ENCODE measurements around the gene PPP6R2. TPM values are rescaled to one million over a fixed set of nuclear protein-coding genes. Genes with fewer than 3 reads are reported as not detected.

Gene PPP6R2
- total RNA-seq, 2 experiments from 2014 or later: 62.3 to 64.5 TPM

- Histone ChIP-seq H3K36me3 (ENCODE audit: insufficient read depth, low read length) (peaks cover 97% of the 10 kb centered on the region), H3K4me1 (ENCODE audit: insufficient read depth, low read length, poor library complexity, severe bottlenecking) (no peaks in the 10 kb centered on the region), H4K20me1 (ENCODE audit: insufficient read depth, low read length) (no peaks in the 10 kb centered on the region), H3K4me2 (ENCODE audit: low read length) (no peak overlapping the region), H3K9me3 (ENCODE audit: low read length) (no peaks in the 10 kb centered on the region), H3K4me3 (ENCODE audit: low read depth, low read length, poor library complexity, severe bottlenecking) (no peak overlapping the region), H3K79me2 (ENCODE audit: insufficient read depth, low read depth, low read length) (no peaks in the 10 kb centered on the region), H3K9me2 (ENCODE audit: insufficient read depth, low read length) (no peaks in the 10 kb centered on the region), H2AFZ (ENCODE audit: low read length) (no peak overlapping the region), H3K27ac (ENCODE audit: low read depth, low read length, poor library complexity, severe bottlenecking) (no peak overlapping the region)
- TF ChIP-seq CTCF (conservative IDR thresholded peaks at IDR 0.05; ENCODE audit: low read length): no peak
- no peak for TF ChIP-seq EZH2phosphoT487 (IDR thresholded peaks at IDR 0.05; ENCODE audit: borderline replicate concordance, low read depth, low read length)
- POLR2A ChIA-PET: no interaction called here
- CTCF ChIA-PET (ENCODE audit: unreplicated experiment): no interaction called here
- DNase-seq (ENCODE audit: low spot score): no peak
- no TSS peak for BruUV-seq (replicated peaks)
- intact Hi-C loops (cut with micrococcal nuclease; ENCODE audit: unreplicated experiment): no loop called here
These were observed 117.8 kb downstream of the PPP6R2 start for GRCh38 chr22:50460938-50461337.

DNA sequence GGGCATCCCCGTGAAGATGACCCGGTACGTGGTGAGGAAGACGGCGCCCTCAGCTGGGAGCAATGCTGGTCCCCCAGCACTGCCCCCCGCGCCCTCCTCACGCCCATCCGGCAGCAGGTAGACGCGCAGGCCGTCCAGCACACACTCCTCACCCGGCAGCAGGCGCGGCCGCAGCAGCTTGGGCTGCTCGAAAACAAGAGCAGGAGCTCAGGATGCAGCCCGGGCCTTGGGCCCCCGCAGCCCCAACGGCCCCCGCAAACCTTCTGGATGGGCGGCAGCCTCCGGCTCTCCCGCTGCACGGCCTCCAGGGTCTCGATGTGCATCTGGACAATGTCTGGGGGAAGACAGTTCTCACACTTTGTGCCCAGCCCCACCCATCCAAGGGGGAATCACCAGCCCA lies 118.4 kb downstream of the PPP6R2 start:
- Histone ChIP-seq H3K79me2 (ENCODE audit: insufficient read depth, low read depth, low read length) (0 out of 2 replicates have a peak, but pooled peaks cover under 1% of the 10 kb centered on the region), H3K9me3 (ENCODE audit: low read length) (no peaks in the 10 kb centered on the region), H3K36me3 (ENCODE audit: insufficient read depth, low read length) (peaks cover 98% of the 10 kb centered on the region), H3K4me1 (ENCODE audit: insufficient read depth, low read length, poor library complexity, severe bottlenecking) (no peaks in the 10 kb centered on the region), H4K20me1 (ENCODE audit: insufficient read depth, low read length) (no peaks in the 10 kb centered on the region), H3K27ac (ENCODE audit: low read depth, low read length, poor library complexity, severe bottlenecking) (no peak overlapping the region), H3K4me2 (ENCODE audit: low read length) (no peak overlapping the region), H3K4me3 (ENCODE audit: low read depth, low read length, poor library complexity, severe bottlenecking) (no peak overlapping the region), H2AFZ (ENCODE audit: low read length) (no peak overlapping the region), H3K9me2 (ENCODE audit: insufficient read depth, low read length) (no peaks in the 10 kb centered on the region)
- CTCF ChIA-PET (ENCODE audit: unreplicated experiment): no interaction called here
- TF ChIP-seq EZH2phosphoT487 (IDR thresholded peaks at IDR 0.05; ENCODE audit: borderline replicate concordance, low read depth, low read length) (no peak), CTCF (conservative IDR thresholded peaks at IDR 0.05; ENCODE audit: low read length) (no peak)
- intact Hi-C loops (cut with micrococcal nuclease; ENCODE audit: unreplicated experiment): no loop called here
- POLR2A ChIA-PET: no interaction called here
- no TSS peak for BruUV-seq (replicated peaks)
- DNase-seq (ENCODE audit: low spot score): no peak

GRCh38 chr22:50461979-50462540 lies 118.9 kb downstream of the PPP6R2 start:
- TF ChIP-seq EZH2phosphoT487 (IDR thresholded peaks at IDR 0.05; ENCODE audit: borderline replicate concordance, low read depth, low read length): no peak
- TF ChIP-seq CTCF (conservative IDR thresholded peaks at IDR 0.05; ENCODE audit: low read length): no peak
- no peak overlapping the region for H3K27ac ChIP-seq (ENCODE audit: low read depth, low read length, poor library complexity, severe bottlenecking)
- H3K4me1 ChIP-seq (ENCODE audit: insufficient read depth, low read length, poor library complexity, severe bottlenecking): peaks cover 4% of the 10 kb centered on the region
- peaks cover 5% of the 10 kb centered on the region; the same call in 1 of the 2 replicates for H3K79me2 ChIP-seq (ENCODE audit: insufficient read depth, low read depth, low read length)
- H3K9me3 ChIP-seq (ENCODE audit: low read length): no peaks in the 10 kb centered on the region
- ChIA-PET POLR2A (interaction anchor here (0.6 kb wide), 1 partner anchor 17 kb away, joined by 5 read pairs; no protein-coding TSS in a partner anchor), CTCF (ENCODE audit: unreplicated experiment) (no interaction called here)
- intact Hi-C loops (cut with micrococcal nuclease; ENCODE audit: unreplicated experiment): no loop called here
- H3K36me3 ChIP-seq (ENCODE audit: insufficient read depth, low read length): peaks cover 98% of the 10 kb centered on the region
- no peaks in the 10 kb centered on the region for H3K9me2 ChIP-seq (ENCODE audit: insufficient read depth, low read length)
- no peak for DNase-seq (ENCODE audit: low spot score)
- no peak overlapping the region for H2AFZ ChIP-seq (ENCODE audit: low read length)
- H3K4me2 ChIP-seq (ENCODE audit: low read length): no peak overlapping the region
- H3K4me3 ChIP-seq (ENCODE audit: low read depth, low read length, poor library complexity, severe bottlenecking): no peak overlapping the region
- TSS peak; percentile 41 for BruUV-seq (replicated peaks)
- no peaks in the 10 kb centered on the region for H4K20me1 ChIP-seq (ENCODE audit: insufficient read depth, low read length)
